SK-N-SH treated with all-trans-retinoic acid at 6 μM for 48 hours (cell line): Measurements from ENCODE around the gene CASZ1.

ENCODE experiments used
- ATAC-seq: fragments of 200-7000 bp; cut with Tn5 transposase; 3 replicates; pipeline ENCODE4 v1.9.1; 2020; ENCODE audit warnings: mild to moderate bottlenecking, moderate library complexity
- BACH2 ChIP-seq: fragments of 250-450 bp; sonication (Bioruptor Pico); IDR thresholded peaks from 2 replicates; pipeline ENCODE4 v1.9.0; 2021; ENCODE audit warnings: mild to moderate bottlenecking, borderline replicate concordance
- CREB5 ChIP-seq: fragments of 250-450 bp; sonication (Bioruptor Pico); IDR thresholded peaks from 2 replicates; pipeline ENCODE4 v1.5.1; 2020; ENCODE audit warnings: low read depth, mild to moderate bottlenecking, moderate library complexity
- CSRNP3 ChIP-seq: fragments of 250-450 bp; sonication (Bioruptor Pico); IDR thresholded peaks from 2 replicates; pipeline ENCODE4 v1.5.1; 2021; ENCODE audit warnings: mild to moderate bottlenecking, moderate library complexity
- ESRRG ChIP-seq: fragments of 250-450 bp; sonication (Bioruptor Pico); IDR thresholded peaks from 2 replicates; pipeline ENCODE4 v1.6.1; 2021; ENCODE audit warnings: mild to moderate bottlenecking
- GLIS3 ChIP-seq: fragments of 250-450 bp; sonication (Bioruptor Pico); IDR thresholded peaks from 2 replicates; pipeline ENCODE4 v1.5.0; 2020; ENCODE audit warnings: mild to moderate bottlenecking, moderate library complexity
- OSR1 ChIP-seq: fragments of 250-450 bp; sonication (Bioruptor Pico); IDR thresholded peaks from 2 replicates; pipeline ENCODE4 v1.8.0; 2022; ENCODE audit warnings: moderate library complexity, mild to moderate bottlenecking, inconsistent platforms
- PATZ1 ChIP-seq: fragments of 250-450 bp; sonication (Bioruptor Pico); IDR thresholded peaks from 2 replicates; pipeline ENCODE4 v1.8.0; 2020; ENCODE audit warnings: mild to moderate bottlenecking, moderate library complexity, borderline replicate concordance
- POU6F1 ChIP-seq: fragments of 250-450 bp; sonication (Bioruptor Pico); IDR thresholded peaks from 2 replicates; pipeline ENCODE4 v1.8.0; 2021; ENCODE audit warnings: low read depth, mild to moderate bottlenecking, moderate library complexity, borderline replicate concordance
- PPARA ChIP-seq: fragments of 250-450 bp; sonication (Bioruptor Pico); IDR thresholded peaks from 2 replicates; pipeline ENCODE4 v1.5.0; 2020; ENCODE audit warnings: mild to moderate bottlenecking, borderline replicate concordance
- RARB ChIP-seq: fragments of 250-450 bp; sonication (Bioruptor Pico); IDR thresholded peaks from 2 replicates; pipeline ENCODE4 v1.8.0; 2021; ENCODE audit warnings: mild to moderate bottlenecking, moderate library complexity
- SNAI2 ChIP-seq: fragments of 250-450 bp; sonication (Bioruptor Pico); IDR thresholded peaks from 2 replicates; pipeline ENCODE4 v1.5.0; 2020; ENCODE audit warnings: mild to moderate bottlenecking, moderate library complexity
- TCF4 ChIP-seq: fragments of 250-450 bp; sonication (Bioruptor Pico); IDR thresholded peaks from 2 replicates; pipeline ENCODE4 v1.8.0; 2021; ENCODE audit warnings: mild to moderate bottlenecking, moderate library complexity, borderline replicate concordance
- TOX ChIP-seq: fragments of 250-450 bp; sonication (Bioruptor Pico); IDR thresholded peaks from 2 replicates; pipeline ENCODE4 v1.8.0; 2021; ENCODE audit warnings: mild to moderate bottlenecking, moderate library complexity, borderline replicate concordance
- TSHZ2 ChIP-seq: fragments of 250-450 bp; sonication (Bioruptor Pico); IDR thresholded peaks from 2 replicates; pipeline ENCODE4 v1.5.0; 2020; ENCODE audit warnings: mild to moderate bottlenecking, moderate library complexity
- ZC3H10 ChIP-seq: fragments of 250-450 bp; sonication (Bioruptor Pico); IDR thresholded peaks from 2 replicates; pipeline ENCODE4 v1.5.1; 2021; ENCODE audit warnings: mild to moderate bottlenecking, moderate library complexity
- ZFP3 ChIP-seq: fragments of 250-450 bp; sonication (Bioruptor Pico); IDR thresholded peaks from 2 replicates; pipeline ENCODE4 v1.5.0; 2020; ENCODE audit warnings: mild to moderate bottlenecking, moderate library complexity
- ZFP30 ChIP-seq: fragments of 450-650 bp; formaldehyde crosslinking; IDR thresholded peaks from 2 replicates; pipeline ENCODE4 v1.5.0; 2022; ENCODE audit warnings: mild to moderate bottlenecking, moderate library complexity
- ZNF565 ChIP-seq: fragments of 450-650 bp; formaldehyde crosslinking; conservative IDR thresholded peaks from 2 replicates; pipeline ENCODE4 v1.5.0; 2020; ENCODE audit warnings: low read depth, mild to moderate bottlenecking, moderate library complexity
- ZNF70 ChIP-seq: fragments of 450-650 bp; formaldehyde crosslinking; IDR thresholded peaks from 2 replicates; pipeline ENCODE4 v1.5.0; 2020; ENCODE audit warnings: mild to moderate bottlenecking, moderate library complexity
- ZNF8 ChIP-seq: fragments of 450-650 bp; formaldehyde crosslinking; IDR thresholded peaks from 2 replicates; pipeline ENCODE4 v1.5.0; 2020; ENCODE audit warnings: mild to moderate bottlenecking, moderate library complexity

Gene CASZ1

GRCh38 chr1:10626791-10627410 lies 169.5 kb downstream of the CASZ1 start:
- no peak for ATAC-seq
- TF ChIP-seq ESRRG (CRISPR knock-in tag) = no peak
- TF ChIP-seq ZC3H10 (CRISPR knock-in tag) = no peak
- TF ChIP-seq ZFP30 (CRISPR knock-in tag) = no peak
- no peak for TF ChIP-seq TCF4
- TF ChIP-seq, all 23 proteins: peak for 0

- TF ChIP-seq CREB5 = no peak
- no peak for TF ChIP-seq OSR1 (CRISPR knock-in tag)
- no peak for TF ChIP-seq ZNF70 (CRISPR knock-in tag)
- no peak for TF ChIP-seq SNAI2 (CRISPR knock-in tag)
- TF ChIP-seq PATZ1 (CRISPR knock-in tag) = no peak
- no peak for TF ChIP-seq BACH2
- TF ChIP-seq ZFP3 = no peak
- TF ChIP-seq TOX (CRISPR knock-in tag) = no peak
- TF ChIP-seq ZFP30 (CRISPR knock-in tag) = no peak
- no peak for TF ChIP-seq CSRNP3
- TF ChIP-seq ZNF8 (CRISPR knock-in tag) = no peak
- TF ChIP-seq GLIS3 (CRISPR knock-in tag) = no peak
- TF ChIP-seq TSHZ2 = no peak
- TF ChIP-seq POU6F1 (CRISPR knock-in tag) = no peak
- TF ChIP-seq ZC3H10 (CRISPR knock-in tag) = no peak
- no peak for TF ChIP-seq TCF4
- TF ChIP-seq RARB (CRISPR knock-in tag) = no peak
- TF ChIP-seq ZNF565 (CRISPR knock-in tag) = no peak
- no peak for TF ChIP-seq PPARA (CRISPR knock-in tag)
- TF ChIP-seq ESRRG (CRISPR knock-in tag) = no peak
- ATAC-seq = no peak; the same call in 2 of the 3 replicates
These were observed 170.2 kb downstream of the CASZ1 start for GRCh38 chr1:10626131-10626731.

GRCh38 chr1:10625554-10625953 lies 170.9 kb downstream of the CASZ1 start:
- no peak for ATAC-seq
- no peak for TF ChIP-seq ZNF565 (CRISPR knock-in tag)
- no peak for TF ChIP-seq PATZ1 (CRISPR knock-in tag)
- TF ChIP-seq CREB5 = no peak
- TF ChIP-seq CSRNP3 = no peak
- no peak for TF ChIP-seq TSHZ2
